Measurements from ENCODE around the gene B3GNT5. TPM values are rescaled to one million over a fixed set of nuclear protein-coding genes. Genes with fewer than 3 reads are reported as not detected.

B3GNT5 gene, protein sequence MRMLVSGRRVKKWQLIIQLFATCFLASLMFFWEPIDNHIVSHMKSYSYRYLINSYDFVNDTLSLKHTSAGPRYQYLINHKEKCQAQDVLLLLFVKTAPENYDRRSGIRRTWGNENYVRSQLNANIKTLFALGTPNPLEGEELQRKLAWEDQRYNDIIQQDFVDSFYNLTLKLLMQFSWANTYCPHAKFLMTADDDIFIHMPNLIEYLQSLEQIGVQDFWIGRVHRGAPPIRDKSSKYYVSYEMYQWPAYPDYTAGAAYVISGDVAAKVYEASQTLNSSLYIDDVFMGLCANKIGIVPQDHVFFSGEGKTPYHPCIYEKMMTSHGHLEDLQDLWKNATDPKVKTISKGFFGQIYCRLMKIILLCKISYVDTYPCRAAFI
- 1 to 10 TPM; 3.8 to 6.3 TPM for total RNA-seq

DNA sequence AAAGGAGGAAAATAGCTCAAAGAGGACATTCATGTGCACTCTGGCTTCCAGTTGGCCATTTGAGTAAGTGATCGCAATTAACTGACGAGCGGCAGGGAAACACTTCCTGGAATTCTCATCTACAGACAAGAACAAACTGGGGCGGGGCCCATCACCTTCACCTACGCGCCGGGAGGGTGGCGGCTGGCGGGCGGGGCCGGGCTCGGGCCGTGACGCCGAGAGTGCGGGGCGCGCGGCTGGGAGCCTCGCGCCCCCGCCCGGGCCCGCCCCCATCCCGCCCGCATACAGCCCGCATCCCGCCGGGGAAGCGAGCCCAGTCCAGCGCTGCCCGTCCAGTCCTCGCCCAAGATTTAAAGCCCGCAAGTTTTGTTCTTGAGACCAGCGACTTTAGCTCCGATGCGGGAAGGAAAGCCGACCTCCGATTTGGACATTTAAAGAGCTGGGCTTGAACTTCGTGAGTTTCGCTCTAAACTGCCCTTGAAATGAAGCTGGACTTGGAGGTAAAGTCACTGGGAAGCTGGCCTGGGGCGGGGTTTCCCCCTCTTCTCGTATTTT lies at the start of gene B3GNT5:
TSS of gene B3GNT5 (plus strand) at position 281 of the 555 bp plus-strand sequence. CDS start 16,546 bp downstream, outside the sequence.

Small RNA genes lying within 50 kb of the gene (small RNA-seq; reads per million reads assigned to genes)
- gene RNA5SP151 = 0 reads per million in 2 donors

Other genes with a start within 250 kb of the B3GNT5 start
- gene MCCC1, start 153.8 kb upstream of the B3GNT5 start, total RNA-seq = 10 to 100 TPM; 19.6 to 21.6 TPM
- under 1 TPM in 1 of 2 donors, not detected in 1; 0.33 TPM for gene LAMP3, start 90.5 kb upstream of the B3GNT5 start, total RNA-seq
- gene MCF2L2, start 175.4 kb downstream of the B3GNT5 start, total RNA-seq = 1 to 10 TPM in 1 of 2 donors, under 1 TPM in 1; 0.67 to 1.4 TPM

Measured in melanocyte of skin (primary cell).